ENCODE data around the gene IGSF3.

The IGSF3 gene

DNA sequence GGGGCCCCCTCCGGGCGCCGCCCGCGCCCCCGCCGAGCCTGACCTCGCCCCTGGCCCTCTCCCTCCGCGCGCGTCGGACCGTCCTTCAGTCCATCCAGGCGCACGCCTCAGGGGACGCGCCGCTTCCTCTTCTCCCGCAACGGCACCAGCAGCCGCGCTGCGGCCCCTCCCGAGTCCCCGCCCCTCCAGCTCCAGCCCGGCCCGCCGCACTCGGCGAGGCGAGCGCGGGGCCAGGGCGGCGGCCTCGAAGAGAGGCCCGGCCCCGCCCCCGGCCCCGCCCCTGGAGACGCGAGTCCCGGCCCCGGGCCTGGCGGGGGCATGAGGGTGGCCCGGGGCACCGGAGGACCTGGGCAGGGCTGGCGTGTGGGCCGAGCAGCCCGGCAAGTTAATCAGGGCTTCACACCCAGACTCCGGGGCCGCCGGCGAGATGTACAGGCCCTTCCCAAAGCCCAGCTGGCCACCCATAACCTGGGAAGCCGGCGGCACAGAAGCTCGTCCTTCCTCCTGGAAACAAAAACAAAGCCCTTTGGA is at the start of gene IGSF3:
TSS of gene IGSF3 (minus strand) at position 159 of the 531 bp plus-strand sequence. CDS start 1,407 bp downstream, outside the sequence.
- no peaks in the 10 kb centered on the region for H3K9me3 ChIP-seq (ENCODE audit: control insufficient read depth, low read length)
- peak within 1 kb of the TSS; percentile 69 for H3K9ac ChIP-seq (ENCODE audit: low read length)
- H3K27me3 ChIP-seq (ENCODE audit: control insufficient read depth, insufficient read depth, low read length) = no peaks in the 10 kb centered on the region
- peaks cover 21% of the 10 kb centered on the region for H3K4me1 ChIP-seq (ENCODE audit: control insufficient read depth, insufficient read depth, low read length)
- peak within 1 kb of the TSS; percentile 27 for H3K4me3 ChIP-seq (ENCODE audit: low read length)
- H3K36me3 ChIP-seq (ENCODE audit: control insufficient read depth, insufficient read depth, low read length) = no peaks in the 10 kb centered on the region

DNA sequence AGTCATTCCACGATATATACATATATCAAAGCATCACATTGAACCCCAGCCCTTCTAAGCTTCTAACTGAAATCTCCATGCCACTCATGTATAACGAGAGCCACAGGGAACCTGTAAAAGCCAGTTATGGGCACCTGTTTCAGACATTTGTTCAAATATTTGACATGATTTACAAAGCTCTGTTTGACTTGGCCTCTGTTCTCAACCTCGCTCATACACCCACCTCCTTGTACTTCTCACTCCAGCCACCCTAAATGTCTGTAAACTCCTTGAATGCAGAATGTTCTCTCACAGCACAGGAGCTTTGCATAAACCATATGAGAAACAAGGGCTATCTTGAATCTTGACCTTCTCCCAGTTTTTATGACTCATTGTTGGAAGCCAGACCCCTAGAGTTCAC is 49.8 kb upstream of the IGSF3 start:
- no peaks in the 10 kb centered on the region for H3K27me3 ChIP-seq (ENCODE audit: control insufficient read depth, insufficient read depth, low read length)
- H3K4me1 ChIP-seq (ENCODE audit: control insufficient read depth, insufficient read depth, low read length) = no peaks in the 10 kb centered on the region
- H3K36me3 ChIP-seq (ENCODE audit: control insufficient read depth, insufficient read depth, low read length) = no peaks in the 10 kb centered on the region
- H3K9me3 ChIP-seq (ENCODE audit: control insufficient read depth, low read length) = no peaks in the 10 kb centered on the region
- H3K9ac ChIP-seq (ENCODE audit: low read length) = no peak overlapping the region
- H3K4me3 ChIP-seq (ENCODE audit: low read length) = no peak overlapping the region

DNA sequence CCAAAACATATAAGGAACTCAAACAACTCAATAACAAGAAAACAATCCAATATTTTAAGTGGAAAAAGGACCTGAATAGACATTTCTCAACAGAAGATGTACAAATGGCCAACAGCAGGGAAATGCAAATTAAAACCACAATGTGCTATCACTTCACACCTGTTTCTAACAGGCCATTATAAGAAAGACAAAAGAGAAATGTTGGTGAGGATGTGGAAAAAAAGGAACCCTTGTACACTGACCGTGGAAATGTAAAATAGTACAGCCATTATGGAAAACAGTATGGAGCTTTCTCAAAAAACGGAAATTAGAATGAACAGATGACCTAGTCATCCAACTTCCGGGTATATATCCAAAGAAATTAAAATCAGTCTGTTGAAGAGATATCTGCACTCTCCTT is 48.9 kb upstream of the IGSF3 start:
- no peak overlapping the region for H3K4me3 ChIP-seq (ENCODE audit: low read length)
- no peaks in the 10 kb centered on the region for H3K9me3 ChIP-seq (ENCODE audit: control insufficient read depth, low read length)
- no peaks in the 10 kb centered on the region for H3K4me1 ChIP-seq (ENCODE audit: control insufficient read depth, insufficient read depth, low read length)
- H3K9ac ChIP-seq (ENCODE audit: low read length) = no peak overlapping the region
- no peaks in the 10 kb centered on the region for H3K27me3 ChIP-seq (ENCODE audit: control insufficient read depth, insufficient read depth, low read length)
- H3K36me3 ChIP-seq (ENCODE audit: control insufficient read depth, insufficient read depth, low read length) = no peaks in the 10 kb centered on the region

DNA sequence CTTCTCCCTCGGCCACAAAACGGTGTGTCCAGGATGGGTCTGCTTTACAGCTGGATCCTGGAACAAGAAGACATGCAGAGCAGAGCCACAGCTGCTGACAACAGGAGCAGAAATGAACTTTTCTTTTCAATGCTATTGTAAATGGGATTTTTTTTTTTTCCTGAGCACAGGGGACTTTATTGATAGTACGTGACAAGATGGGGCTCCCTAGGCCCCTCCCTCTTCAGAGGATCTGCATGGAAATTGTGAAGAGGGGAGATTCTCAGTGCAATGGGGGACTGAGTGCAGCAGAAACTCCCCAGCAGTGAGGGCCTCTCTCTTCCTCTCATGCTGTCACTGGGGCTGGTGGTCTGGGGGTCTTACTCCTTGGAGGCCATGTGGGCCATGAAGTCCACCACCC is 45.9 kb upstream of the IGSF3 start:
- Histone ChIP-seq H3K9ac (ENCODE audit: low read length) (no peak overlapping the region), H3K27me3 (ENCODE audit: control insufficient read depth, insufficient read depth, low read length) (no peaks in the 10 kb centered on the region), H3K4me3 (ENCODE audit: low read length) (no peak overlapping the region), H3K4me1 (ENCODE audit: control insufficient read depth, insufficient read depth, low read length) (no peaks in the 10 kb centered on the region), H3K36me3 (ENCODE audit: control insufficient read depth, insufficient read depth, low read length) (no peaks in the 10 kb centered on the region), H3K9me3 (ENCODE audit: control insufficient read depth, low read length) (no peaks in the 10 kb centered on the region)

DNA sequence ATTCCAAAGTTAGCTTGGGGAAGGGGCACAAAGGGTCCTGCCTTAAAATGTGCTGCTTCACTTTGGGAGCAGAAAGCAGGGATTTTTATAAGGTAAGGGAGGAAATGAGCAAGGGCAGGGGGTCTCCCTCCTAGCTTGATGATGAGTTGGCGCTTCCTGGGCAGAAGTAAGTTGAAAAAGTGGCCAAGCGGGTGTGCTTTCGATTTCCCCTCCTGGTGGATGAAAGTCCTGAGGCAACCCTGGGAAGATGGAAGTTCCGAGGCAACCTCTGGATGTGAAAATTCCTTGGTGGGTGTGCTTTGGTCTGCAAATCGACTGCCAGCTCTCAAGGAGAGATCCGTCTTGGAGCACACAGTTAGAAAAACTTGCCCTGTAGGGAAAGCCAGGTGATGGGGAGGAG is 45.0 kb upstream of the IGSF3 start:
- H3K4me1 ChIP-seq (ENCODE audit: control insufficient read depth, insufficient read depth, low read length) = no peaks in the 10 kb centered on the region
- no peak overlapping the region for H3K4me3 ChIP-seq (ENCODE audit: low read length)
- no peaks in the 10 kb centered on the region for H3K9me3 ChIP-seq (ENCODE audit: control insufficient read depth, low read length)
- no peaks in the 10 kb centered on the region for H3K36me3 ChIP-seq (ENCODE audit: control insufficient read depth, insufficient read depth, low read length)
- H3K9ac ChIP-seq (ENCODE audit: low read length) = no peak overlapping the region
- H3K27me3 ChIP-seq (ENCODE audit: control insufficient read depth, insufficient read depth, low read length) = no peaks in the 10 kb centered on the region

DNA sequence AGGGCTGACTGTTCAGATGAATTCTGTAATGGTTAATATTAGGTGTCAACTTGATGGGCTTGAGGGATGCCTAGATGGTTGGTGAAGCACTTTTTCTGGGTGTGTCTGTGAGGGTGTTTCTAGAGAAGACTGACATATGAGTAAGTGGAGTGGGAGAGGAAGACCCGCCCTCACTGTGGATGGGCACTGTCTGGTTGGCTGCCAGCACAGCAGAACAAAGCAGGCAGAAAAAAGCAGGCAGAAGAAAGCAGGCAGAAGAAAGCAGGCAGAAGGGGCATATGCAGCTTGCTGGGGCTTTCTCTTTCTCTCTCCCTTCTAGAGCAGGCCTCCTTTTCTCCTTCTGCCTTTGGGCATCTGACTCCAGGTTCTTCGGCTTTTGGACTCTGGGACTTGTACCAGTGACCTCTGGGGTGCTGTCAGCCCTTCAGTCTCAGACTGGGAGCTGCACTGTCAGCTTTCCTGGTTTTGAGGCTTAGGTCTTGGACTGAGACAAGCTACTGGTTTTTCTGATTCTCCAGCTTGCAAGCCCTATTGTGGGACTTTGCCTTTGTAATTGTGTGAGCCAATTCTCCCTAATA is 43.8 kb upstream of the IGSF3 start:
- Histone ChIP-seq H3K9ac (ENCODE audit: low read length) (no peak overlapping the region), H3K27me3 (ENCODE audit: control insufficient read depth, insufficient read depth, low read length) (no peaks in the 10 kb centered on the region), H3K4me1 (ENCODE audit: control insufficient read depth, insufficient read depth, low read length) (no peaks in the 10 kb centered on the region), H3K36me3 (ENCODE audit: control insufficient read depth, insufficient read depth, low read length) (no peaks in the 10 kb centered on the region), H3K9me3 (ENCODE audit: control insufficient read depth, low read length) (no peaks in the 10 kb centered on the region), H3K4me3 (ENCODE audit: low read length) (no peak overlapping the region)

DNA sequence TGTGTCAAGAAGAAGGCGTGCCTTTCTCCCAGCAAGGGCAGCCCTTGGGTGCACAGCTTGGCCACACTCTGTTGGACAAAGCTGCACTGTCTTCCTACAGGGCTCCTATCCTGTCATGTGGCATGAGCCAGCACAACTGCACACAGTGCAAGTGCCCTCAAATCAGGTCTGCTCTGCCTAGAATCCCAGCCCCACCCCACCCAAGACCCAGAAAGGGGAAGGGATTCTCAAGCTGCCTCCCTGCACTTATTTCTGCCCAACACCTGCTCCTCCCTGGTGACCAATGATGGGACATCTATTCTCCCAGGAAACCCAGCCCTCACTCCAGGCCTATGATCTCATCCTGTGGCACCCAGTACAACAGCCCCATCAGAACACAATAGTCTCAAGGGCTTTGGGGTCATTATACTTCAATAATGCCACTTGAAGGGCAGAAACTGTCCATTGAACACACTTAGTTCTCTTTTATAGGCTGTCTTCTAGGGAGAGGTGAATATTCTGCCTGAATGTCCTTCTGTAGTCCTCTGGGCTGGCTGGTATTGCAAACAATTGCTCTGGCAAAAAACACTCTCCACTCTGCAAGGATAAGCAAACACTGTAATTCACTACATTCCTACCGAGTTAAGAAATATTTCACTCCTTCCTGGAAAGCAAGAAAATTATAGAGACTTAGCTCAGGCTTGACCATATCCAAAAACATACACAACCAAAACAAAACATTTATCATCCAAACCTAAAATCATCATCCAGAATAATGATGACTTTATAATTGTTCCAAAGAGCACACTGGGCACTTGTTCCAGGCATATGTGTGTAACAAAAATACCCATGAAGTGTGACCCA is 43.1 kb upstream of the IGSF3 start:
- no peaks in the 10 kb centered on the region for H3K4me1 ChIP-seq (ENCODE audit: control insufficient read depth, insufficient read depth, low read length)
- H3K9ac ChIP-seq (ENCODE audit: low read length) = no peak overlapping the region
- H3K4me3 ChIP-seq (ENCODE audit: low read length) = no peak overlapping the region
- no peaks in the 10 kb centered on the region for H3K27me3 ChIP-seq (ENCODE audit: control insufficient read depth, insufficient read depth, low read length)
- no peaks in the 10 kb centered on the region for H3K36me3 ChIP-seq (ENCODE audit: control insufficient read depth, insufficient read depth, low read length)
- H3K9me3 ChIP-seq (ENCODE audit: control insufficient read depth, low read length) = no peaks in the 10 kb centered on the region

DNA sequence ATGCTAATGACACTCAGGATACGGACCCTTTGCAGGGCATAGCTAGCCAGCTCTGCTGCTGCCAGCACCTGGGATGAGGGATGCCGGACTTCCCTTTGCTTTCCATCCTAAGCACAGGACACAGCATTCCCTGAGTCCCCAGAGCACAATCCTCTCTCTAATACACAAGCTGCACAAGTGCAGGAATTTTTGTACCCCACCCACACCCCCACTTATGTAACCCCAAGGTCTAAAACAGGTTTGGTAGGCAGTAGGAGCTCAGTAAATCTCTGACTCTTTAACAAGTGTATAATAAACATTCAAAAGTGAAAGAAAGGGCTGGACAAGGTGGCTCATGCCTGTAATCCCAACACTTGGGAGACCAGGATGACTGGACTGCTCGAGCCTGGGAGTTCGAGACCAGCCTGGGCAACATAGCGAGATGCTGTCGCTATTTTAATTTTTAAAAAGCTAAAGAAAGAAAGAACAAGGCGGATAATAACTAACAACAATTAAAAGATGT is 42.2 kb upstream of the IGSF3 start:
- H3K9me3 ChIP-seq (ENCODE audit: control insufficient read depth, low read length) = no peaks in the 10 kb centered on the region
- no peaks in the 10 kb centered on the region for H3K36me3 ChIP-seq (ENCODE audit: control insufficient read depth, insufficient read depth, low read length)
- no peak overlapping the region for H3K4me3 ChIP-seq (ENCODE audit: low read length)
- no peaks in the 10 kb centered on the region for H3K4me1 ChIP-seq (ENCODE audit: control insufficient read depth, insufficient read depth, low read length)
- no peaks in the 10 kb centered on the region for H3K27me3 ChIP-seq (ENCODE audit: control insufficient read depth, insufficient read depth, low read length)
- no peak overlapping the region for H3K9ac ChIP-seq (ENCODE audit: low read length)

DNA sequence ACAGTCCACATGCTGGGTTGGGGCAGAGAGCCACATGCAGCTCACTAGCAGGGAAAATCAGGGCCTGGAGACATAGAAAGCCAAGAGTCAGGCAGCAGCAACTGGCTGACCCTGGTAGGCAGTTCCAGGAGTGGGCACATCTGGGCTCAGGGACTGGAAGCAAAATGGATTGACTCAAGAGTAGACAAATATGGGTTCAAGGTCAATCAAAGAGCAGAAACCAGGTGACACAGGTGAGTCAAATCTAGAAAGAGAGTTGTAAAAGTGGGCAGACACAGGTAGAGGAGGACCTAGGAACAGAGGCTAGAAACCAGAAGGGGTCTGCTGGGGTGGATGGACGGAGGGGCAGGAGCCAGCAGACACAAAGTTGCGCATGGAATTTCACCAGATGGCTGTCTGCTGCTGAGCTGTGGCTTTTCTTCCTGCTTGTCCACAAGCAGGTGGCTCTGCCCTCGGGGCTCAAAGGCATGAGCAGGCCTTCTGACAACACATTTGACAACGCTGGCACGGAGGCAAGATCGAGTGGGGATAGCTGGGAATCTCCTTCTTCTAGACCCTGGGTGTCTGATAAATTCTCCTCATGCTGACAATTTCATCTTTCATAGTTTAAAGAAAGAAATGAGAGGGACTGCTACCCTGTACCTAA is 40.8 kb upstream of the IGSF3 start:
- no peaks in the 10 kb centered on the region for H3K4me1 ChIP-seq (ENCODE audit: control insufficient read depth, insufficient read depth, low read length)
- no peaks in the 10 kb centered on the region for H3K27me3 ChIP-seq (ENCODE audit: control insufficient read depth, insufficient read depth, low read length)
- H3K9me3 ChIP-seq (ENCODE audit: control insufficient read depth, low read length) = no peaks in the 10 kb centered on the region
- no peak overlapping the region for H3K9ac ChIP-seq (ENCODE audit: low read length)
- no peak overlapping the region for H3K4me3 ChIP-seq (ENCODE audit: low read length)
- H3K36me3 ChIP-seq (ENCODE audit: control insufficient read depth, insufficient read depth, low read length) = no peaks in the 10 kb centered on the region

DNA sequence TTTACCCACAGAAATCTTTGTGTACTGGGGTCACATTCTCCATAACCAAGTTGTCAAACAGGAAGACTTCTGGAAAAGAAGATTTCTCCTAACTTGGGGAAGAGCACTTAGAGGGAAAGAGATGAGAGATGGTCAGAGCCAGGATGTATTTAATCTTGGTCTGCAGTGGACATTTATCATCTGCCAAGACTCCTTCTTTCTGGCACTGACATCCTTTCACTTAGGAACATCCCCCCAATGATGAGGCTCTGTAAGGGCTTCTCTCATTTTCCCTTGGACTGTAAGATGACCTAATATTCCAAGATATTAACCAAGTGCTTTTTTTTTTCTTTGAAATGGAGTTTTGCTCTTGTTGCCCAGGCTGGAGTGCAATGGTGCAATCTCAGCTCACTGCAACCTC is 39.3 kb upstream of the IGSF3 start:
- Histone ChIP-seq H3K27me3 (ENCODE audit: control insufficient read depth, insufficient read depth, low read length) (no peaks in the 10 kb centered on the region), H3K36me3 (ENCODE audit: control insufficient read depth, insufficient read depth, low read length) (no peaks in the 10 kb centered on the region), H3K4me1 (ENCODE audit: control insufficient read depth, insufficient read depth, low read length) (no peaks in the 10 kb centered on the region)

DNA sequence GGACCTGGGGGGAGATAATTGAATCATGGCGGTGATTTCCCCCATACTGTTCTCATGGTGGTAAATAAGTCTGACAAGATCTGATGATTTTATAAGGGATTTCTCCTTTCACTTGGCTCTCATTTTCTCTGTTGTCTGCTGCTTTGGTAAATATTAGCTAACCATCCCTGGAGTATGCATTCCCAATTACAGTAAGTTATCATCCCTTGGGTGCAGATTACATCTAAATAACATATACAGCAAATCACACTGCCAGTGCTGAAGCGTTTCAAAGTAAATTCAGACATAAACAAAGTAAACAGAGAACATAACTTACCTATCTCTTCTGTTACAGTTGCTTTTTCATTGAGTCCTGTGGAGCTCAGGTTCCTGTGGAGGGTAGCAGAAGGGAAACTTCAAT is 38.6 kb upstream of the IGSF3 start:
- no peaks in the 10 kb centered on the region for H3K36me3 ChIP-seq (ENCODE audit: control insufficient read depth, insufficient read depth, low read length)
- H3K4me3 ChIP-seq (ENCODE audit: low read length) = no peak overlapping the region
- no peaks in the 10 kb centered on the region for H3K4me1 ChIP-seq (ENCODE audit: control insufficient read depth, insufficient read depth, low read length)
- H3K9ac ChIP-seq (ENCODE audit: low read length) = no peak overlapping the region
- H3K27me3 ChIP-seq (ENCODE audit: control insufficient read depth, insufficient read depth, low read length) = no peaks in the 10 kb centered on the region
- no peaks in the 10 kb centered on the region for H3K9me3 ChIP-seq (ENCODE audit: control insufficient read depth, low read length)

More for the DNA sequence above, 39.3 kb upstream of the IGSF3 start:
- no peak overlapping the region for H3K9ac ChIP-seq (ENCODE audit: low read length)
- no peaks in the 10 kb centered on the region for H3K9me3 ChIP-seq (ENCODE audit: control insufficient read depth, low read length)
- H3K4me3 ChIP-seq (ENCODE audit: low read length) = no peak overlapping the region

DNA sequence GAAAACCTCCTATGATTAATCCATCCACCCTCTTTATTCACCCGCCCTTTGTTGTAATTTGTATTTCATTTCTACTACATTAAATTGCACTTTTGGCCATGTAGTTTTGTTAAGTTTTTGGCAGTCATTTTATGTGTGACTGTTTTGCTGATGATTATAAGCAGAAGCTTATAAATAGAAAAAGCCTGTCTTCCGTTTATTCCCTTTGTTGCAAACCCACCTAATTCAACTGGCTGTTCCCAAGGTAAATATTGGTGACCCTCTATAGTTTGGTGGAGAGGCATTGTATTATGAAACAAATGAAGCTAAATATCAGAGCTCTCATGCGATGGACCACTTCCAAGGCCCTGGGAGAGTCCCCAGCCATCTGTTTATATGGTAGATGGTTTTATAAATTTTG is 36.7 kb upstream of the IGSF3 start:
- no peaks in the 10 kb centered on the region for H3K27me3 ChIP-seq (ENCODE audit: control insufficient read depth, insufficient read depth, low read length)
- no peak overlapping the region for H3K9ac ChIP-seq (ENCODE audit: low read length)
- no peaks in the 10 kb centered on the region for H3K36me3 ChIP-seq (ENCODE audit: control insufficient read depth, insufficient read depth, low read length)
- H3K4me3 ChIP-seq (ENCODE audit: low read length) = no peak overlapping the region
- H3K4me1 ChIP-seq (ENCODE audit: control insufficient read depth, insufficient read depth, low read length) = no peaks in the 10 kb centered on the region
- no peaks in the 10 kb centered on the region for H3K9me3 ChIP-seq (ENCODE audit: control insufficient read depth, low read length)

Measured in mucosa of stomach (tissue), 1 donor.